Measurements from ENCODE around the gene NRXN3.

GRCh38 chr14:79017561-79017960, 847.4 kb downstream of the NRXN3 start:
- TF ChIP-seq CTCF (conservative IDR thresholded peaks at IDR 0.05; ENCODE audit: low read length) (no peak), EZH2phosphoT487 (IDR thresholded peaks at IDR 0.05; ENCODE audit: borderline replicate concordance, low read depth, low read length) (no peak)
